ENCODE results near the gene GLG1.

Gene GLG1

GRCh38 chr16:74608944-74609343 is 2.0 kb upstream of the GLG1 start:
- peak; percentile 24 for DNase-seq (ENCODE audit: low read depth)

- DNase-seq (ENCODE audit: low read depth), result no peak
Measured at GRCh38 chr16:74608381-74608780, 1.5 kb upstream of the GLG1 start.

DNA sequence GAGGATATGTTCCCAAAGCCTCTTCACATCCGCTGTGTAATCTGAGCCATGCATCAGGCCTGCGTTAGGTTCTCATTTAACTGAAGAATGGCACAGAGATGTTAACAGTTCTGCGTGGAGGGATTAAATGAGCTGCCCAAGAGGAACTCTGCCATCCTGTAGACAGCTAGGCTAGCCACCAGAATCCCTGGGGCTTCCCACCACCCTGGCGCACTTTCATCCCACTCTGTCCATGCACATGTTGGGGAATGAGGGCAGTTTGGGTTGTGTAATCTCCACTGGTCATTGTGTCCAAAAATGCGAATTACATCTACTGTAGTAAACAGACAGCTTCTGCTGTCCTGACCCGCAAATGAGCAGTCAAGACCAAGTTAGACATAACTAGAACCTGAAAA is 1.0 kb upstream of the GLG1 start:
- no peak for DNase-seq (ENCODE audit: low read depth)

- peak; percentile 45 for DNase-seq (ENCODE audit: low read depth)
Measured at GRCh38 chr16:74607310-74607961, 522 bp upstream of the GLG1 start.

DNA sequence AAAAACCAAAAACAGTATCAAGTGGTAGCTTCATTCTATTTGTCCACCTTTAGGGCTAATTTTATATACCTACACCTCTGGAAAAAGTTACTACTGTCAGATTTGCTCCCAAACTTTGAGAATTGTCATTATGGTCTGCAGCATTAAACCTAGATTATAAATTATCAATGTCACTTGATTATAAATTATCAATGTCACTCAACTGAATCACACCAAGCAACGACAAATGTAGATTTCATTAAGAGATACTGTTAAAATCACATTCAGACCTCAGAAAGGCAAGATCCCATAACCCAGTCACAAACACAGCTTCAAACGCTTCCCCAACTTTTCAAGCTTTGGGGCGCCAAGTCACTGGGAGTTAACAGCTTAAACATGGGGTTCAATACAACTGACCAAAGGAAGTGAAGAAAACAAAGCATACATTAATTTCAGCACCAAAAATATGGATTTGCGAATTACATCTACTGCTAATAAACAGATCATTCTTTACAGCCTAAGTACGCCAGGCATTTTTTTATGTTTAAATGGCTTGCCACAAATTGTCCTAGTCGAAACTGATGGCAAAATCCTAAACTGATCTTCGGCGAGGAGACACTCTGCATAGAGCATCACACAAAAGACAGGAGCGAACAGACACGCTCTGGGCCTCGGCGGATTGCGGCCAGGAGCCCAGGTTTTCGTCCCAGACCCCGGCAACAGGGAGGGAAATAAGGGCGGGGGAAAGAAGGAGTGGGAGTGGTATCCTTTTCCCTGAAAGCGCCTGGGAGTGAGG is 981 bp downstream of the GLG1 start:
- no peak for DNase-seq (ENCODE audit: low read depth)

GRCh38 chr16:74605332-74605731 is 1.6 kb downstream of the GLG1 start:
- DNase-seq (ENCODE audit: low read depth), result no peak

GRCh38 chr16:74603848-74604247 is 3.1 kb downstream of the GLG1 start:
- DNase-seq (ENCODE audit: low read depth), result peak; percentile 38

DNA sequence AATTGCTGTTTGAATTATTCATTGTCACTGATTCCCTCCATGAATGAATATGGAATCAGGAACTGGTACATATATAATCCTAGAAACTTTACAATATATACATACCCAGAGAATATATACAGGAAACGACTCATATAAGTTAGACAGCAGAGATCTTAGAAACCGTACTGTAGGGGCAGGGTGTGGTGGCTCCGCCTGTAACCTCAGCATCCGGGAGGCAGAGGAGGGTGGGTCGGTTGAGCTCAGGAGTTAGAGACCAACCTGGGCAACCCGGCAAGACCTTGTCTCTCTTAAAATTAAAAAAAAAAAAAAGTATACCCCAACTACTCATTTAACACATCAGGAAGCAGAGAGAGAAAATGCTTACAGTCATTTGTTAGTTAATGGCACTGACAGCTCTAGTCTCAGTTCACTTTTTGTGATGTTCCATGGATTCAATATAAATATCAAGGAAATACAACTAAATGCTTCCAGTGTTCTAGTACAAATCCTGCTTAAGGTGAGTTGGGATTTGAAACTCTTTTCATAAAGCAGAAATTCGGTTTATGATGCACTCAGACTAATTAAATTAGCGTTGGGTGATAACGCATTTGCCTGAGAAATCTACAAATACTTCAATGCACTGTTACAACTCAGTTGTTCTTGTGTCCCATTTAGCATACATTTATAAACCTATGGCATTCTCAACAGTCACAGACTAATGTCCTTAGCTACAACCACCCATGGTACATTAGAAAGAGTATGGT is 5.6 kb downstream of the GLG1 start:
- DNase-seq (ENCODE audit: low read depth), result no peak

- DNase-seq (ENCODE audit: low read depth), result no peak
Measured at GRCh38 chr16:74596586-74596985, 10.3 kb downstream of the GLG1 start.

- peak; percentile 56 for DNase-seq (ENCODE audit: low read depth)
Measured at GRCh38 chr16:74592847-74593246, 14.1 kb downstream of the GLG1 start.

GRCh38 chr16:74591876-74592650 is 14.9 kb downstream of the GLG1 start:
- no peak for DNase-seq (ENCODE audit: low read depth)

DNA sequence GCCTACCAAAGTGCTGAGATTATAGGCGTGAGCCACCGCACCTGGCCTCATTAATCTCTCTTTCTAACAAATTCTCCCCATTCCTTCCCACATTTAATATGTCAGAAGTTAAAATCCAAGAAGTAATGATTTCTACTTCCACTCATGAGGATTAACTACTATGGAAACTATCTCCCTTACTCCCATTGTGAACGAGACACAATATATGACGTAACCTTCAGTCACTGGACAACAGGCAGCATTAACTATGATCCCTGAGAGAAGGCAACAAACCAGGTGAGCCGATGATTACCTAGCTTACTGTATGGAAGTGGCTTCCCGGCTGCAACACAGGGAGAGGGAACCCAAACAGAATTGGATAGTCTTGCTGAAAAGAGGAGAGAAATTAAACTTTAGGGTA is 20.0 kb downstream of the GLG1 start:
- peak; percentile 66 for DNase-seq (ENCODE audit: low read depth)

DNA sequence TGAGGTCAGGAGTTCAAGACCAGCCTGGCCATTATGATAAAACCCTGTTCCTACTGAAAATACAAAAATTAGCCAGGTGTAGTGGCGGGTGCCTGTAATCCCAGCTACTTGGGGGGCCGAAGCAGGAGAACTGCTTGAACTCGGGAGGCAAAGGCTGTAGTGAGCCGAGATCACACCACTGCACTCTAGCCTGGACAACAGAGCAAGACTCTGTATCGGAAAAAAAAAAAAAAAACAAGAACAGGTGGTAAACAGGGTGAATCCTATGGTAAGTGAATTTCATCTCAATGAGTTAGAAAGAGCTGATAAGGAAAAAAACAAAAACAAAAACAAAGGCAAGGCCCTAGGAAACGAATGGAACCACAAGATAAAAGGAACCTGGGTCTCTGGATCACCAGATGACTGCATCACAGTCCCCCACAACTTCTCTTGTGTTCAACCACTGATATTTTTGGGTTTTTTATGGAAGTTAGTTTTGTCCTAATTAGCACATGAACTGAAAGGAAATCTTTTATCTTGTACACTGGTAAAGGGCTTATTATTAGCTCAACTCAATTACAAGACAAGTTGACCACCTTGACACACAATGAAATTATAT is 21.0 kb downstream of the GLG1 start:
- no peak for DNase-seq (ENCODE audit: low read depth)

GRCh38 chr16:74583926-74584666 is 22.8 kb downstream of the GLG1 start:
- no peak for DNase-seq (ENCODE audit: low read depth)

DNA sequence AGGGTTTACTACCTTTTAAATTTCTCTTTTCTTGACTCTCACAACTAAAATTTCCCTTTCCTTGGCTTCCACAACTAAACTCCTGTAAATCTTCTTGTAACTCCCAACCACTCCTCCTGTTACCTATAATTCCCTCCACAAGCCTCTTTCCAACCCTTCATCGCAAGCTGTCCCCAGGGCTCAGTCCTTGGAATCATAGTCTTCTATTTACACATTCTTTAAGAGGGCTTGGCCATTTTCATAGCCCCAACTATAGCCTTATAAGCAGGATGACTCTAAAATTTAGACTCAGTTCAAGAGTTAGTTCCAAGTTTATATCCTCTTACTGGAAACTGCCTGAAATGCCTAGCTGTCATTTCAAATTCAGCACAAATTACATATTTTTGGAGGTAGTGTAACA is 23.9 kb downstream of the GLG1 start:
- DNase-seq (ENCODE audit: low read depth), result no peak

DNA sequence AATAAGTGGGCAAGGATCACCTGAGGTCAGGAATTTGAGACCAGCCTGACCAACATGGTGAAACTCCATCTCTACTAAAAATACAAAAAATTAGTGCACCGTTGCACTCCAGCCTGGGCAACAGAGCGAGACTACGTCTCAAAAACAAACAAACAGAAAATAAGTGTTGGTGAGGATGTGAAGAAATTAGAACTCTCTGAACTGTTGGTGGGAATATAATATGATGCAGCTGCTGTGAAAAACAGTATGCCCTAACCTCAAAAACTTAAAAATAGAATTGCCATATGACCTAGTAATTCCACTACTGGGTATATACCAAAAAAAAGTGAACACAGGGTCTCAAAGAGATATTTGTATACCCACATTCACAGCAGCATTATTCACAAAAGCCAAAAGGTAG is 26.1 kb downstream of the GLG1 start:
- no peak for DNase-seq (ENCODE audit: low read depth)

GRCh38 chr16:74578838-74579237 is 28.1 kb downstream of the GLG1 start:
- DNase-seq (ENCODE audit: low read depth), result no peak

- peak; percentile 17 for DNase-seq (ENCODE audit: low read depth)
Measured at GRCh38 chr16:74578433-74578832, 28.5 kb downstream of the GLG1 start.

- DNase-seq (ENCODE audit: low read depth), result peak; percentile 32
Measured at GRCh38 chr16:74577882-74578366, 29.0 kb downstream of the GLG1 start.

- no peak for DNase-seq (ENCODE audit: low read depth)
Measured at GRCh38 chr16:74575807-74576643, 30.9 kb downstream of the GLG1 start.
